ENCODE data around the gene ARID3A.
A peak's percentile ranks its signal among the peaks of the same experiment; 100 is the strongest.
"Not testable (repeated sequence)": the region's sequence is repeated elsewhere in the genome, so short reads cannot be mapped to it uniquely, and the experiment has no call there.

Gene ARID3A

GRCh38 chr19:925526-926322 lies at the start of gene ARID3A:
TSS of gene ARID3A (plus strand) at chr19:926035. CDS start at chr19:929529, 3,494 bp downstream.
- DNase-seq, result peak; percentile 30

GRCh38 chr19:876089-876488 lies 49.7 kb upstream of the ARID3A start:
- DNase-seq, result no peak

- DNase-seq, result no peak
Observed at GRCh38 chr19:876780-877314, 49.0 kb upstream of the ARID3A start.

- DNase-seq, result not testable (repeated sequence)
Observed at GRCh38 chr19:877992-878660, 47.7 kb upstream of the ARID3A start.

GRCh38 chr19:878751-879561 lies 46.9 kb upstream of the ARID3A start:
- DNase-seq, result not testable (repeated sequence)

GRCh38 chr19:879711-880438 lies 46.0 kb upstream of the ARID3A start:
- DNase-seq, result no peak

- no peak for DNase-seq
Observed at GRCh38 chr19:881385-882071, 44.3 kb upstream of the ARID3A start.

- no peak for DNase-seq
Observed at GRCh38 chr19:882871-883497, 42.9 kb upstream of the ARID3A start.

GRCh38 chr19:883661-884211 lies 42.1 kb upstream of the ARID3A start:
- DNase-seq, result no peak

- no peak for DNase-seq
Observed at GRCh38 chr19:884420-885211, 41.2 kb upstream of the ARID3A start.

- no peak for DNase-seq
Observed at GRCh38 chr19:885536-886224, 40.2 kb upstream of the ARID3A start.

- DNase-seq, result no peak
Observed at GRCh38 chr19:887072-887471, 38.8 kb upstream of the ARID3A start.

- DNase-seq, result no peak
Observed at GRCh38 chr19:887599-887998, 38.2 kb upstream of the ARID3A start.

GRCh38 chr19:888581-889385 lies 37.1 kb upstream of the ARID3A start:
- DNase-seq, result no peak

- no peak for DNase-seq
Observed at GRCh38 chr19:889662-890295, 36.1 kb upstream of the ARID3A start.

GRCh38 chr19:890831-891230 lies 35.0 kb upstream of the ARID3A start:
- no peak for DNase-seq

- not testable (repeated sequence) for DNase-seq
Observed at GRCh38 chr19:891421-892200, 34.2 kb upstream of the ARID3A start.

Measured in SIG-M5 (cell line).